Panc1 (cell line): ENCODE results near the gene SLC11A1.

Experiments used
- POLR2AphosphoS5 ChIP-seq: IDR thresholded peaks from 2 replicates; pipeline ENCODE4 v1.6.1; 2012; ENCODE audit warnings: mild to moderate bottlenecking, low read depth, low read length, moderate library complexity
- SIN3A ChIP-seq: IDR thresholded peaks from 2 replicates; pipeline ENCODE4 v1.6.1; 2012; ENCODE audit warnings: low read depth, mild to moderate bottlenecking, low read length, moderate library complexity, borderline replicate concordance; ENCODE audit not compliant: insufficient read depth
- TCF7L2 ChIP-seq: IDR thresholded peaks from 2 replicates; pipeline ENCODE4 v1.6.1; 2011; ENCODE audit warnings: mild to moderate bottlenecking, low read depth, low read length, inconsistent platforms
- TF ChIP-seq, protein P1 (sequence below): fragments of 450-650 bp; IDR thresholded peaks from 2 replicates; pipeline ENCODE4 v1.5.1; 2017; ENCODE audit warnings: mild to moderate bottlenecking
- TF ChIP-seq, protein P2 (sequence below), 2 experiments: IDR thresholded peaks; 2 replicates each; pipeline ENCODE4 v1.6.1; 2011 to 2012; ENCODE audit warnings: low read depth in 2 of 2, control low read depth in 1 of 2, low read length in 1 of 2, mild to moderate bottlenecking in 1 of 2, moderate library complexity in 1 of 2; ENCODE audit not compliant: insufficient read depth in 1 of 2

DNA sequence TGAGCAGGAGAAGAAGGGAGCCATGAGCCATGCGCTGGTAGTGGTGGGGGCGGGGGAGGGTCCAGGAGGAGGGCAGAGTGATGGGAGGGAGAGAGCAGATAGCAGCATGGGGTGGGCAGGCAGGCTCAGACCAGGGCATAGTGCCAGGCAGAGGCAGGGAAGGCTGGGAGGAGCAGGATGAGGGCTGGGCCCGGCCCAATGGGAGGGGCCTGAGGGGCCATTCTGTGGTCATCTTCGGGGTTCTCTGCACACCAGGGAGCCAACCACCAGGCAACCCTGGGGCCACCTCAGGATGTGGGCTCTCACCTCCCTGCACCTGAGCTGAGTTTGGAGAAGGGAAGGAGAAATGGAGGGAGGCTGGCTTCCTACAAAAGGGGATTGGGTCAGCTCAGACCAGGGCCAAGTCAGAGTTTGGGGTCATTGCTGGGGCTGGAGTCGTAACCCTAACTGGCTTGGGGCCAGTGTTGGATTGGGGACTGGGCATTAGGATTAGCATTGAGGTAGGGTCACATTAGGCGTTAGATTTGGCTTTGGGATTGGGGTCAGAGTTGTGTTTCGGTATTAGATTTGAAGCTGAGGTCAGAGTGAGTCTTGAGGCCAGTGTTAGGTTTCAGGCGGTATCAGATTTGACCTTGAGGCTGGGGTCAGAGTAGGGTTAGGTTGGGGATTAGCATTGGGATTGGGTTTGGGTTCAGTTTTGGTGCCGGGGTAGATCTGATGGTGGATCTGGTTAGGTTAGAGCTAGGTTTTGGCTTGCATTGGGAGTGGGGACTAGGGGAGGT, 48.0 kb downstream of the SLC11A1 start:
- TF ChIP-seq, protein P1, sequence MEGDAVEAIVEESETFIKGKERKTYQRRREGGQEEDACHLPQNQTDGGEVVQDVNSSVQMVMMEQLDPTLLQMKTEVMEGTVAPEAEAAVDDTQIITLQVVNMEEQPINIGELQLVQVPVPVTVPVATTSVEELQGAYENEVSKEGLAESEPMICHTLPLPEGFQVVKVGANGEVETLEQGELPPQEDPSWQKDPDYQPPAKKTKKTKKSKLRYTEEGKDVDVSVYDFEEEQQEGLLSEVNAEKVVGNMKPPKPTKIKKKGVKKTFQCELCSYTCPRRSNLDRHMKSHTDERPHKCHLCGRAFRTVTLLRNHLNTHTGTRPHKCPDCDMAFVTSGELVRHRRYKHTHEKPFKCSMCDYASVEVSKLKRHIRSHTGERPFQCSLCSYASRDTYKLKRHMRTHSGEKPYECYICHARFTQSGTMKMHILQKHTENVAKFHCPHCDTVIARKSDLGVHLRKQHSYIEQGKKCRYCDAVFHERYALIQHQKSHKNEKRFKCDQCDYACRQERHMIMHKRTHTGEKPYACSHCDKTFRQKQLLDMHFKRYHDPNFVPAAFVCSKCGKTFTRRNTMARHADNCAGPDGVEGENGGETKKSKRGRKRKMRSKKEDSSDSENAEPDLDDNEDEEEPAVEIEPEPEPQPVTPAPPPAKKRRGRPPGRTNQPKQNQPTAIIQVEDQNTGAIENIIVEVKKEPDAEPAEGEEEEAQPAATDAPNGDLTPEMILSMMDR = no peak
- TF ChIP-seq, protein P2, sequence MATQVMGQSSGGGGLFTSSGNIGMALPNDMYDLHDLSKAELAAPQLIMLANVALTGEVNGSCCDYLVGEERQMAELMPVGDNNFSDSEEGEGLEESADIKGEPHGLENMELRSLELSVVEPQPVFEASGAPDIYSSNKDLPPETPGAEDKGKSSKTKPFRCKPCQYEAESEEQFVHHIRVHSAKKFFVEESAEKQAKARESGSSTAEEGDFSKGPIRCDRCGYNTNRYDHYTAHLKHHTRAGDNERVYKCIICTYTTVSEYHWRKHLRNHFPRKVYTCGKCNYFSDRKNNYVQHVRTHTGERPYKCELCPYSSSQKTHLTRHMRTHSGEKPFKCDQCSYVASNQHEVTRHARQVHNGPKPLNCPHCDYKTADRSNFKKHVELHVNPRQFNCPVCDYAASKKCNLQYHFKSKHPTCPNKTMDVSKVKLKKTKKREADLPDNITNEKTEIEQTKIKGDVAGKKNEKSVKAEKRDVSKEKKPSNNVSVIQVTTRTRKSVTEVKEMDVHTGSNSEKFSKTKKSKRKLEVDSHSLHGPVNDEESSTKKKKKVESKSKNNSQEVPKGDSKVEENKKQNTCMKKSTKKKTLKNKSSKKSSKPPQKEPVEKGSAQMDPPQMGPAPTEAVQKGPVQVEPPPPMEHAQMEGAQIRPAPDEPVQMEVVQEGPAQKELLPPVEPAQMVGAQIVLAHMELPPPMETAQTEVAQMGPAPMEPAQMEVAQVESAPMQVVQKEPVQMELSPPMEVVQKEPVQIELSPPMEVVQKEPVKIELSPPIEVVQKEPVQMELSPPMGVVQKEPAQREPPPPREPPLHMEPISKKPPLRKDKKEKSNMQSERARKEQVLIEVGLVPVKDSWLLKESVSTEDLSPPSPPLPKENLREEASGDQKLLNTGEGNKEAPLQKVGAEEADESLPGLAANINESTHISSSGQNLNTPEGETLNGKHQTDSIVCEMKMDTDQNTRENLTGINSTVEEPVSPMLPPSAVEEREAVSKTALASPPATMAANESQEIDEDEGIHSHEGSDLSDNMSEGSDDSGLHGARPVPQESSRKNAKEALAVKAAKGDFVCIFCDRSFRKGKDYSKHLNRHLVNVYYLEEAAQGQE (IDR thresholded peaks at IDR 0.05; ENCODE audit: insufficient read depth in 1 of 2, low read depth in 2 of 2, low read length in 1 of 2) = no peak
- no peak for TF ChIP-seq SIN3A
- TF ChIP-seq POLR2AphosphoS5 = no peak
- TF ChIP-seq TCF7L2 = no peak
